Glutamatergic neuron (in vitro differentiated cells): ENCODE data around the gene DEPDC5. TPM values are rescaled to one million over a fixed set of nuclear protein-coding genes. Genes with fewer than 3 reads are reported as not detected.

Experiments
- DNase-seq: peaks from one replicate; pipeline ENCODE4 v3.0.0; 2022
- H3K27ac Mint-ChIP-seq: one replicate; pipeline ENCODE4 v1.8.0; 2020; ENCODE audit warnings: mild to moderate bottlenecking, mixed read lengths, inconsistent platforms; ENCODE audit not compliant: unreplicated experiment
- H3K27me3 Mint-ChIP-seq: one replicate; pipeline ENCODE4 v1.8.0; 2020; ENCODE audit warnings: mild to moderate bottlenecking, moderate library complexity, mixed read lengths, inconsistent platforms; ENCODE audit not compliant: unreplicated experiment
- H3K36me3 Mint-ChIP-seq: one replicate; pipeline ENCODE4 v1.8.0; 2020; ENCODE audit warnings: mild to moderate bottlenecking, mixed read lengths, inconsistent platforms; ENCODE audit not compliant: unreplicated experiment
- H3K4me1 Mint-ChIP-seq: one replicate; pipeline ENCODE4 v1.8.0; 2020; ENCODE audit warnings: mild to moderate bottlenecking, low read depth, mixed read lengths, inconsistent platforms; ENCODE audit not compliant: unreplicated experiment
- H3K4me3 Mint-ChIP-seq: one replicate; pipeline ENCODE4 v1.8.0; 2020; ENCODE audit warnings: mild to moderate bottlenecking, mixed read lengths, inconsistent platforms; ENCODE audit not compliant: unreplicated experiment
- H3K9me3 Mint-ChIP-seq: one replicate; pipeline ENCODE4 v1.8.0; 2020; ENCODE audit warnings: mild to moderate bottlenecking, moderate library complexity, mixed read lengths, inconsistent platforms; ENCODE audit not compliant: unreplicated experiment
- CTCF ChIP-seq: fragments of 200-600 bp; sonication (generic); IDR thresholded peaks from one replicate; pipeline ENCODE4 v1.5.0; 2021; ENCODE audit not compliant: partially characterized antibody, unreplicated experiment
- total RNA-seq: library from RNA; stranded (reverse); fragmentation: NEBNext Ultra II Directional; extraction: Animal tissue kit (Norgen Biotek cat#: 25700); gene quantifications from one replicate; pipeline ENCODE4 v1.2.1, GENCODE V29; 2021; ENCODE audit not compliant: unreplicated experiment

The DEPDC5 gene
- total RNA-seq, 1 donor from 2014 or later: 32.0 TPM

GRCh38 chr22:31882971-31883370 is 129.2 kb downstream of the DEPDC5 start:
- H3K27ac Mint-ChIP-seq: no peak overlapping the region
- H3K4me1 Mint-ChIP-seq: peaks cover 2% of the 10 kb centered on the region
- H3K27me3 Mint-ChIP-seq: peaks cover 5% of the 10 kb centered on the region
- peaks cover 5% of the 10 kb centered on the region for H3K36me3 Mint-ChIP-seq
- H3K9me3 Mint-ChIP-seq: no peaks in the 10 kb centered on the region
- no peak for TF ChIP-seq CTCF
- no peak for DNase-seq
- H3K4me3 Mint-ChIP-seq: no peak overlapping the region

- Mint-ChIP-seq H3K4me3 (no peak overlapping the region), H3K9me3 (no peaks in the 10 kb centered on the region), H3K4me1 (peaks cover 4% of the 10 kb centered on the region), H3K36me3 (peaks cover 5% of the 10 kb centered on the region), H3K27me3 (peaks cover 5% of the 10 kb centered on the region), H3K27ac (no peak overlapping the region)
- DNase-seq: no peak
- no peak for TF ChIP-seq CTCF
Measured at GRCh38 chr22:31883989-31884388, 130.2 kb downstream of the DEPDC5 start.

- Mint-ChIP-seq H3K27me3 (no peaks in the 10 kb centered on the region), H3K4me3 (no peak overlapping the region), H3K9me3 (peaks cover 2% of the 10 kb centered on the region), H3K27ac (no peak overlapping the region), H3K4me1 (peaks cover 6% of the 10 kb centered on the region), H3K36me3 (no peaks in the 10 kb centered on the region)
- no peak for DNase-seq
- TF ChIP-seq CTCF: no peak
Measured at GRCh38 chr22:31891366-31892079, 137.7 kb downstream of the DEPDC5 start.

- H3K36me3 Mint-ChIP-seq: no peaks in the 10 kb centered on the region
- no peak for TF ChIP-seq CTCF
- DNase-seq: no peak
- H3K9me3 Mint-ChIP-seq: peaks cover 2% of the 10 kb centered on the region
- no peak overlapping the region for H3K4me3 Mint-ChIP-seq
- H3K27me3 Mint-ChIP-seq: no peaks in the 10 kb centered on the region
- H3K4me1 Mint-ChIP-seq: peaks cover 6% of the 10 kb centered on the region
- H3K27ac Mint-ChIP-seq: no peak overlapping the region
Measured at GRCh38 chr22:31892080-31892433, 138.2 kb downstream of the DEPDC5 start.

- Mint-ChIP-seq H3K4me1 (peaks cover 11% of the 10 kb centered on the region), H3K36me3 (no peaks in the 10 kb centered on the region), H3K27me3 (no peaks in the 10 kb centered on the region), H3K9me3 (peaks cover 2% of the 10 kb centered on the region), H3K27ac (no peak overlapping the region), H3K4me3 (no peak overlapping the region)
- no peak for DNase-seq
- no peak for TF ChIP-seq CTCF
Measured at GRCh38 chr22:31893460-31893859, 139.6 kb downstream of the DEPDC5 start.
